SK-N-MC (cell line): Measurements from ENCODE around the gene CDC6.
A peak's percentile ranks its signal among the peaks of the same experiment; 100 is the strongest.

Source experiments
- DNase-seq: peaks from one replicate; pipeline ENCODE4 v3.0.0-alpha.2; 2011; ENCODE audit warnings: low read depth, low spot score
- H3K27ac ChIP-seq: fragments of 200-600 bp; sonication (generic); 2 replicates; pipeline ENCODE4 v1.5.1; 2016; ENCODE audit warnings: mixed run types
- H3K36me3 ChIP-seq: fragments of 200-600 bp; sonication (generic); 2 replicates; pipeline ENCODE4 v1.6.1; 2017; ENCODE audit warnings: antibody characterized with exemption, low read length, mixed read lengths; ENCODE audit not compliant: insufficient read depth
- H3K4me3 ChIP-seq: fragments of 200-600 bp; sonication (generic); 2 replicates; pipeline ENCODE4 v1.5.1; 2016
- H3K9ac ChIP-seq: fragments of 200-600 bp; sonication (generic); 2 replicates; pipeline ENCODE4 v1.8.0; 2017; ENCODE audit warnings: mixed run types, mixed read lengths; ENCODE audit not compliant: insufficient read length
- H3K9me3 ChIP-seq: fragments of 200-600 bp; sonication (generic); 2 replicates; pipeline ENCODE4 v1.6.1; 2017; ENCODE audit warnings: low read depth, mild to moderate bottlenecking, antibody characterized with exemption, low read length, moderate library complexity, mixed read lengths
- EZH2 ChIP-seq: fragments of 200-600 bp; sonication (generic); IDR thresholded peaks from one replicate; pipeline ENCODE4 v1.6.1; 2017; ENCODE audit warnings: antibody characterized with exemption
- FOXP2 ChIP-seq: optimal IDR thresholded peaks from 2 replicates; pipeline ENCODE3; 2011; ENCODE audit warnings: mild to moderate bottlenecking, moderate library complexity; ENCODE audit not compliant: insufficient read depth; ENCODE audit errors: extremely low read length, control extremely low read depth
- POLR2AphosphoS5 ChIP-seq: IDR thresholded peaks from 2 replicates; pipeline ENCODE4 v1.6.1; 2012; ENCODE audit warnings: mild to moderate bottlenecking, low read depth, low read length, borderline replicate concordance

The CDC6 gene

DNA sequence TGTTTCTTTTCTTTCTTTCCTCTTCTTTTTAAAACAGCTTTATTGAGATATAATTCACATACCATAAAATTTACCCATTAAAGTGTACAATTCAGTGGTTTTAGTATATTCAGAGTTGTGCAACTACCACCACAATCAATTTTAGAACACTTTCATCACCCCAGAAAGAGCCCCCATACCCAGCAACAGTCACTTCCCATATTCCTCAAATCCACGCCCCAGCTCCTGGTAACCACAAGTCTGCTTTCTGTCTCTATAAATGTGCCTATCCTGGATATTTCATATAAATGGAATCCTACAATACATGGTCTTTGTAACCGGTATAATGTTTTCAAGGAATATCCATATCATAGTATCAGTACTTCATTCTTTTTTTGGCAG lies 40.7 kb downstream of the CDC6 start:
- no peak overlapping the region for H3K9ac ChIP-seq
- no peak for DNase-seq
- peak overlapping the region; percentile 49 for H3K27ac ChIP-seq
- no peaks in the 10 kb centered on the region for H3K9me3 ChIP-seq
- H3K36me3 ChIP-seq: peaks cover 31% of the 10 kb centered on the region
- TF ChIP-seq FOXP2 (no peak), EZH2 (no peak), POLR2AphosphoS5 (no peak)
- no peak overlapping the region for H3K4me3 ChIP-seq

DNA sequence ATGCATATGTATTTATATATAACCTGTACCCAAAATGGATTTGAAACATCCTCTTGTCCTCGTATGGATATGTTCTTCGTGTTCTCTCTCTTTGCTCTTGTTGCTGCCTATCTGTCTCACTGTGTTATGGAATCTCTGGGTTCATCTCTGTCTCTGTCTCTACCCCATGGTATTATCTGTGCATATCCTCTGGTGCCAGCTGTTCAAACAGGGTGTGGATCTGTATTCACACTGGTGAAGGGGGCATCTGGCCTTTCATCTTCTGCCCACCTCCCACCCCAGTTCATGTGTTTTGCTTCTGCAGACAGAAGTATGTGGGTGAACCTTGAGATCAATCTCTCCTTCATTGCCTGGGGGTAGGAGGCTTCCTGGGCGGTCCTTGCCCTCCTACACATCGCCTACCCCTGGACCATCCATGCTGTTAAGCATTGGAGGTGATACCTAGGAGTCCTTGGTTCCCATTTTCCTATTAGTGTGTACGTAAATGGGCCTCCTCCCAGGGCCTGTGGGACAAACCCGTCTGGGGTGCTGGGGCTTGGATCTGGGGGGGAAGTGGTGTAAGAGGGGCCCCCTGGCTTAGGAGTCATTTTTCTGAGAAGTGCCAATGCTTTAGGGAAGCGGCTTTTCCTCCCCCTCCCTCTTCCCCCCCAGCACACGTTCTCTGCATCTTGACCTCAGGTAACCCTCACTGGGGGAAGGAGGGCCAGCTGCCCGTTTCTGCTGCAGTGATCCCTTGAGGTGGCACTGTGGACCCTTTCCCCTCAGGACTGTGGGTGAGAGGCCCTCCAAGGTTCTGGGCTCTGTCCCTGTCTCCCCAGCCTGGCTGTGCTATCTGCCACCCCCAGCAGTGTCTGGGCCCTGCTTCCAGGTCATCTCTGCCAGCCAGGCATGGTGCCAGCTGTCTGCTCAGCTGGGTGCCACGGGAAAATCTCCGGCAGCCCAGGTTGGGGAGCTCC lies 42.4 kb downstream of the CDC6 start:
- no peak for DNase-seq

DNA sequence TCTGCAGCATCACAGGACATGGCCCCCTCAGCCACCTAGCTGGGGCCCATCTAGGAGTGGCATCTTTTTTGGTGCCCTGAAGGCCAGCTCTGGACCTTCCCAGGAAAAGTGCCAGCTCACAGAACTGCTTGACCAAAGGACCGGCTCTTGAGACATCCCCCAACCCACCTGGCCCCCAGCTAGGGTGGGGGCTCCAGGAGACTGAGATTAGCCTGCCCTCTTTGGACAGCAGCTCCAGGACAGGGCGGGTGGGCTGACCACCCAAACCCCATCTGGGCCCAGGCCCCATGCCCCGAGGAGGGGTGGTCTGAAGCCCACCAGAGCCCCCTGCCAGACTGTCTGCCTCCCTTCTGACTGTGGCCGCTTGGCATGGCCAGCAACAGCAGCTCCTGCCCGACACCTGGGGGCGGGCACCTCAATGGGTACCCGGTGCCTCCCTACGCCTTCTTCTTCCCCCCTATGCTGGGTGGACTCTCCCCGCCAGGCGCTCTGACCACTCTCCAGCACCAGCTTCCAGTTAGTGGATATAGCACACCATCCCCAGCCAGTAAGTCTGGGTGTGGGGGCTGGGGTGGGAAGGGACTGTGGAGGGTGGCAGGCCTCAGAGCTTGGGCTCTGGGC lies 43.3 kb downstream of the CDC6 start:
- no peak overlapping the region for H3K4me3 ChIP-seq
- no peak overlapping the region for H3K9ac ChIP-seq
- H3K36me3 ChIP-seq: peaks cover 31% of the 10 kb centered on the region
- no peak overlapping the region for H3K27ac ChIP-seq
- H3K9me3 ChIP-seq: no peaks in the 10 kb centered on the region
- no peak for DNase-seq
- TF ChIP-seq POLR2AphosphoS5 (no peak), FOXP2 (no peak), EZH2 (no peak)

More for the DNA sequence above, 42.4 kb downstream of the CDC6 start:
- Histone ChIP-seq H3K4me3 (no peak overlapping the region), H3K27ac (no peak overlapping the region), H3K9ac (no peak overlapping the region), H3K36me3 (peaks cover 31% of the 10 kb centered on the region), H3K9me3 (no peaks in the 10 kb centered on the region)
- no peak for TF ChIP-seq FOXP2
- no peak for TF ChIP-seq EZH2

DNA sequence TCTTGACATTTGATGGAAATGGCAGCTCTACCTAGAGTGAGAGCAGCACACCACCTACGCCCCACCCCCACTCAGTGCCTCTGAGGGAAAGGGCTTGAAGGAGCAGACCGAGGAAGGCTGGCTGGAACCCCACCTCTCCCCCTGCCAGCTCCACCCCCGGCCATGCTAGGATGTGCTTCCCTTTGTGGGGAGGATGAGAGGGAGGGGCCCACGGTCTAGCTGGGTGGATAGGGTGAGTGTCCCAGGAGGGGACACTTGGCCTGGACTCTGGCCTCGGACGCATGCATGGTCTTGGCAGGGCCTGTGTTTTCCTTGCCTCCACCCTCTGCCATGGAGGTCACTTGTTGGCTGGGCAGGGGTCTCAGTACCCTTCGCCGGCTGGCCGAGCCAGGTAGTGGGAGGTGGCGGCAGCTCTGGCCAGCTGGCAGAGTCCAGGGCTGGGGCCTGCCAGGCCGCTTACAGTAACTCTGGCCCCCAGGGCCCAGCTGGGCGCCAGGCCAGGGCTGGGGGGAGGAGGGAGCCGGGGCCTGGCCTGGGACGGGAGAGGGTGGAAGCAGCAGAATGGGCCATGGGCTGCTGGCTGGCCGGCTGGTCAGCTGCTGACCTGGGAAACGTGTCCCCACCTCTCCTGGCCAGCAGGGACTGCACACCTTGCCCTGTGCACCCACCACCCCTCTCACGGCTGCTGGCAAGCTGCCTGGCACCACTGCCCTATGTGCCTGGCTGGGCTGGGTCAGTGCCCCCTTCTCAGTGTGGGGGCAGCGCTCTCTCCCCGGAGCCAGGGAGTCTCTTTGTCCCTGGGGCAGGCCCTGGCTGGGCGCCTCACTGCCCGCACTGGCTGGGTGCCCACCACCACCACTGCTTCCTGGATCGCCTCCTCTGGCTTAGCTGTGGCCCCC lies 44.3 kb downstream of the CDC6 start:
- no peaks in the 10 kb centered on the region for H3K9me3 ChIP-seq
- H3K4me3 ChIP-seq: no peak overlapping the region
- no peak overlapping the region for H3K27ac ChIP-seq
- H3K9ac ChIP-seq: no peak overlapping the region
- H3K36me3 ChIP-seq: peaks cover 31% of the 10 kb centered on the region
- TF ChIP-seq POLR2AphosphoS5: no peak
- no peak for TF ChIP-seq EZH2
- no peak for TF ChIP-seq FOXP2
- DNase-seq: no peak

DNA sequence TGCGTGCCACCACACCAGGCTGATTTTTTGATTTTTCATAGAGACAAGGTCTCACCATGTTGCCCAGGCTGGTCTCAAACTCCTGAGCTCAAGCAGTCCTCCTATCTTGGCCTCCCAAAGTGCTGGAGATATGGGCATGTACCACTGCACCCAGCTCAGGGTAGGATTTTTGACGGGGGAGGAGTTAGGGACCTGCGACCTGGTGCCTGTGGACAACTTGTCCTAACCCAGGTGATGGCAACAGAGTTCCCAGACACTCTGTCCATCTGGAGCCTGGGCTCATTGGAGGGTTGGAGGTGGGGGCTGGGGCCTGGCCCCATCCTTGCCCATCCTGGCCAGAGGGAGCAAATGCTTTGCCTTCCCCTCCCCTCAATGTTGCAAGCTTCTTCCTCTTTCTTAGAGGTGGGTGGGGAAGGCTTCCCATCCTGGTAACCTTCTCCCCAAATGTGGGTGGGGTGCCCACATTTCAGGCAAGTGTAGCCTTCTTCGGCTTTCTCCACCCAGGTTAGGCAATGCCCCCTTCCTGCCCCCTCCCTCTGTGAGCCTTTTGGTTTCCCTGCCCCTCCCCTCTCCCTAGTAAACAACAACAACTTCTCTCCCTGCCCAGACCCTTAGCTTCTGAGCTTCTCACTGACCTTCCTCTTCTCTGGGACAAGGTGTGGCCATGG lies 46.2 kb downstream of the CDC6 start:
- H3K9me3 ChIP-seq: no peaks in the 10 kb centered on the region
- no peak for TF ChIP-seq EZH2
- TF ChIP-seq FOXP2: no peak
- no peak for TF ChIP-seq POLR2AphosphoS5
- DNase-seq: no peak
- no peak overlapping the region for H3K27ac ChIP-seq
- peaks cover 28% of the 10 kb centered on the region for H3K36me3 ChIP-seq
- no peak overlapping the region for H3K9ac ChIP-seq
- no peak overlapping the region for H3K4me3 ChIP-seq

DNA sequence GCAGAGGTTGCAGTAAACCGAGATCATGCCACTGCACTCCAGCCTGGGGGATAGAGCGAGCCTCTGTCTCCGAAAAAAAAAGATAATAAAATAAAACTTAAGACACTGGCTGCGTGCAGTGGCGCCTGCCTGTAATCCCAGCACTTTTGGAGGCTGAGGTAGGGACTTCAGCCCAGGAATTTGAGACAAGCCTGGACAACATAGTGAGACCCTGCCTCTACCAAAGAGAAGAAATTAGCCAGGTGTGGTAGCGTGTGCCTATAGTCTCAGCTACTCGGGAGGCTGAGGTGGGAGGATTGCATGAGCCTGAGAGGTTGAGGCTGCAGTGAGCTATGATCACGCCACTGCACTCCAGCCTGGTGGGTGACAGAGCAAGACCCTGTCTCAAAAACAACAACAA lies 47.9 kb downstream of the CDC6 start:
- Histone ChIP-seq H3K9me3 (no peaks in the 10 kb centered on the region), H3K4me3 (no peak overlapping the region), H3K9ac (no peak overlapping the region), H3K36me3 (peaks cover 33% of the 10 kb centered on the region), H3K27ac (no peak overlapping the region)
- DNase-seq: no peak
- TF ChIP-seq POLR2AphosphoS5: no peak
- no peak for TF ChIP-seq EZH2
- TF ChIP-seq FOXP2: no peak

DNA sequence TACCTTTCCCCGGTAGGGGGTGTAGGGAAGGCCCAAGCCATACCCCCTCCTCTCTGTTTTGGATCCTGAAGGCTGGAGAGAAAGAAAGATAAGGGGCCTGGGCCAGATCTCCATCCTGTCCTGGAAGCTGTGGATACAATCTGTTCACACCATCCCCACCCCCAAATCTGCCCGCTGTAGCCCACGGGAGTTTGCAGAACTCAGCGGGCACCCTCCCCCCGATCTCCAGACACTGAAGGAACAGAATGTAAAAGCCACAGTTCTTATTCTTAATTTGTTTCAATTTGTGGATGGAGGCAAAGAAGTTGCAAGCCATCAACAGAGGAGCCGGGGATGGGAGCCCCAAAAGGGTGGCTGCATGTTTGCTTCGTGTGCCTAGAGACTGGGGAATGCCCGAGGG lies 49.7 kb downstream of the CDC6 start:
- DNase-seq: no peak
- H3K9ac ChIP-seq: no peak overlapping the region

DNA sequence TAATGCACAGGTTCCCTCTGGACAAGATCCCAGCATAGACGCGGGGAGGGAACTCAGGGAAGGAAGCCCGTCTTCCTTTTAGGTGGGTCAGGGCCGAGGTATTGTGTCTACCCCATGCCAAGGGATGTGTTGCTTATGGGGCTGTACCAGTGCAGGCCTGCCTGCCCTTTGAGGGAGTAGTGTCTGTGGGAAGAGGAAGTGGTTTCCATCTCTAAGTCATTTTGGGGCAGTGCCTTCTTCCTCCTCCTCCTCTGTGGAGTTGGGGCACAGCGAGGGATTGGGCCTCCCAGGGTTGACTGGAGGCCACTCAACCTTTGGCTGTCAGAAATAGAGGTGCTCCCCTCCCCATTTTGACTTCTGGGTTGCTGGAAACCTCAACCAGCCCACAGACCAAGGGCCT lies 50.4 kb downstream of the CDC6 start:
- Histone ChIP-seq H3K4me3 (no peak overlapping the region), H3K9ac (no peak overlapping the region), H3K27ac (no peak overlapping the region), H3K9me3 (no peaks in the 10 kb centered on the region), H3K36me3 (peaks cover 11% of the 10 kb centered on the region; the same call in 1 of the 2 replicates)
- DNase-seq: no peak
- no peak for TF ChIP-seq FOXP2

More for the DNA sequence above, 49.7 kb downstream of the CDC6 start:
- no peak overlapping the region for H3K27ac ChIP-seq
- peaks cover 16% of the 10 kb centered on the region; the same call in 1 of the 2 replicates for H3K36me3 ChIP-seq
- no peaks in the 10 kb centered on the region for H3K9me3 ChIP-seq
- no peak for TF ChIP-seq POLR2AphosphoS5
- no peak for TF ChIP-seq FOXP2
- no peak for TF ChIP-seq EZH2
- no peak overlapping the region for H3K4me3 ChIP-seq
